Lower leg skin (tissue), 4 donors: ENCODE measurements around the gene SCTR. TPM values are rescaled to one million over a fixed set of nuclear protein-coding genes. Genes with fewer than 3 reads are reported as not detected.

Experiments used
- DNase-seq, 2 donors: peaks; one replicate each; pipeline ENCODE4 v3.0.0-alpha.2; 2019; ENCODE audit warnings: low spot score in 2 of 2
- H3K4me3 ChIP-seq: fragments of 200-600 bp; sonication (generic); 2 replicates; pipeline ENCODE4 v1.5.1; 2017; ENCODE audit warnings: mild to moderate bottlenecking, low read depth; ENCODE audit not compliant: poor library complexity, severe bottlenecking
- POLR2A ChIP-seq, 2 donors: fragments of 450-650 bp; IDR thresholded peaks; one replicate each; pipeline ENCODE4 v1.6.1; 2016 to 2017; ENCODE audit warnings: antibody characterized with exemption in 2 of 2, mild to moderate bottlenecking in 1 of 2, moderate library complexity in 1 of 2
- WGBS, 2 donors: methylation state at CpG; one replicate each; pipeline ENCODE4 v1.1.5; 2018; 5-methylcytosine and 5-hydroxymethylcytosine counted together
- intact Hi-C: fragments of 100-400 bp; cut with DNase I; formaldehyde crosslinking; loops from one replicate; pipeline ENCODE4 v1.15.0; 2023; ENCODE audit warnings: low total_unique reads
- total RNA-seq, 4 donors: library from RNA; depleted of rRNA; stranded (reverse); fragments of >200 nt; gene quantifications; one replicate each; pipeline ENCODE4 v1.1.0, GENCODE V29; 2016
- TF ChIP-seq, protein P1 (sequence below), 3 donors: fragments of 450-650 bp; IDR thresholded peaks; one replicate each; pipeline ENCODE4 v1.5.1; 2016; ENCODE audit warnings: antibody characterized with exemption in 3 of 3, mild to moderate bottlenecking in 3 of 3, moderate library complexity in 2 of 3

SCTR gene
- total RNA-seq, 4 donors from 2014 or later: not detected

- H3K4me3 ChIP-seq: no peak overlapping the region
- intact Hi-C loops: loop anchor here (2.0 to 10.0 kb wide), 2 partner anchors 72 to 462 kb away; no protein-coding TSS in a partner anchor
- WGBS, 2 donors: 21 to 23% methylated on average over 20 of the region's 20 CpGs
- peak; percentile 29 to 89 for DNase-seq
- TF ChIP-seq POLR2A (IDR thresholded peaks at IDR 0.05): no peak
- TF ChIP-seq, protein P1, sequence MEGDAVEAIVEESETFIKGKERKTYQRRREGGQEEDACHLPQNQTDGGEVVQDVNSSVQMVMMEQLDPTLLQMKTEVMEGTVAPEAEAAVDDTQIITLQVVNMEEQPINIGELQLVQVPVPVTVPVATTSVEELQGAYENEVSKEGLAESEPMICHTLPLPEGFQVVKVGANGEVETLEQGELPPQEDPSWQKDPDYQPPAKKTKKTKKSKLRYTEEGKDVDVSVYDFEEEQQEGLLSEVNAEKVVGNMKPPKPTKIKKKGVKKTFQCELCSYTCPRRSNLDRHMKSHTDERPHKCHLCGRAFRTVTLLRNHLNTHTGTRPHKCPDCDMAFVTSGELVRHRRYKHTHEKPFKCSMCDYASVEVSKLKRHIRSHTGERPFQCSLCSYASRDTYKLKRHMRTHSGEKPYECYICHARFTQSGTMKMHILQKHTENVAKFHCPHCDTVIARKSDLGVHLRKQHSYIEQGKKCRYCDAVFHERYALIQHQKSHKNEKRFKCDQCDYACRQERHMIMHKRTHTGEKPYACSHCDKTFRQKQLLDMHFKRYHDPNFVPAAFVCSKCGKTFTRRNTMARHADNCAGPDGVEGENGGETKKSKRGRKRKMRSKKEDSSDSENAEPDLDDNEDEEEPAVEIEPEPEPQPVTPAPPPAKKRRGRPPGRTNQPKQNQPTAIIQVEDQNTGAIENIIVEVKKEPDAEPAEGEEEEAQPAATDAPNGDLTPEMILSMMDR (IDR thresholded peaks at IDR 0.05): peak in 1 of 3 donors; percentile 79
Observed at GRCh38 chr2:119476301-119477112, 47.8 kb downstream of the SCTR start.

GRCh38 chr2:119475857-119476244, 48.4 kb downstream of the SCTR start:
- H3K4me3 ChIP-seq: no peak overlapping the region
- DNase-seq: peak in 1 of 2 donors; percentile 78
- no peak for TF ChIP-seq POLR2A (IDR thresholded peaks at IDR 0.05)
- TF ChIP-seq, protein P1 (IDR thresholded peaks at IDR 0.05): no peak
- WGBS, 2 donors: 65 to 66% methylated on average over 6 of the region's 6 CpGs
- intact Hi-C loops: loop anchor here (2.0 to 10.0 kb wide), 2 partner anchors 71 to 461 kb away; no protein-coding TSS in a partner anchor

DNA sequence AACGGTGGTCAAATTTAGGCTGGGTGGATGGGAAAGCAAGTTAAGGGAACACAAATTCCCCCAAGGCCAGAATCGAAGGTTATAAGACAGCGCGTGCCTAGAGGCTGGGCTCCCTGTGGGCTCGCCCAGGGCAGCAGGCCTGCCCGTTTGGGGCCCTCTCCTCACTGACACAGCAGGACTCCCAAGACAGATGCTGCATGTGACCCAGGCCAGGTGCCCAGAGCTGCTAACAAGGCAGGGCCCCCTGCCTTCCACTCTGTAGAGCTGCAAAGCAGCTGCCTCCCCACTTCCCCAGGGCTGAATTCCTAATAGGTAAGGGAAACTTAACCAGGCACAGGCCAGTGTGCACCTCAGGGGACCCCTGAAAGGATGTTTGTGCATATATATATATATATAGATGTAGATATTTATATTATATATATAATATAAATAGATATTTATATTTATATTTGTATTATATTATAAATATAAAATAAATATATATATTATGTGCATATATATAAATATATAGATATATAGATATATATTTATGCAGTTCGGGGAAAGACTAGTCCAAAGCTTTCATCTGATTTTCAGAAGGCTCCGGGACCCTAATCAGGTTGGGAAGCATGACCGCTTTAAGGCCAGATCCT, 48.9 kb downstream of the SCTR start:
- WGBS, 2 donors: 72 to 79% methylated on average over 9 of the region's 9 CpGs
- DNase-seq: peak in 1 of 2 donors; percentile 70
- intact Hi-C loops: loop anchor here (10.0 kb wide), 1 partner anchor 461 kb away; no protein-coding TSS in a partner anchor
- no peak for TF ChIP-seq POLR2A (IDR thresholded peaks at IDR 0.05)
- TF ChIP-seq, protein P1 (IDR thresholded peaks at IDR 0.05): no peak
- H3K4me3 ChIP-seq: no peak overlapping the region

GRCh38 chr2:119474371-119475224, 49.7 kb downstream of the SCTR start:
- intact Hi-C loops: loop anchor here (10.0 kb wide), 1 partner anchor 460 kb away; no protein-coding TSS in a partner anchor
- peak in 1 of 2 donors; percentile 70 for DNase-seq
- H3K4me3 ChIP-seq: no peak overlapping the region
- no peak for TF ChIP-seq POLR2A (IDR thresholded peaks at IDR 0.05)
- TF ChIP-seq, protein P1 (IDR thresholded peaks at IDR 0.05): no peak
- 84% methylated on average over 17 of the region's 17 CpGs for WGBS, 2 donors

DNA sequence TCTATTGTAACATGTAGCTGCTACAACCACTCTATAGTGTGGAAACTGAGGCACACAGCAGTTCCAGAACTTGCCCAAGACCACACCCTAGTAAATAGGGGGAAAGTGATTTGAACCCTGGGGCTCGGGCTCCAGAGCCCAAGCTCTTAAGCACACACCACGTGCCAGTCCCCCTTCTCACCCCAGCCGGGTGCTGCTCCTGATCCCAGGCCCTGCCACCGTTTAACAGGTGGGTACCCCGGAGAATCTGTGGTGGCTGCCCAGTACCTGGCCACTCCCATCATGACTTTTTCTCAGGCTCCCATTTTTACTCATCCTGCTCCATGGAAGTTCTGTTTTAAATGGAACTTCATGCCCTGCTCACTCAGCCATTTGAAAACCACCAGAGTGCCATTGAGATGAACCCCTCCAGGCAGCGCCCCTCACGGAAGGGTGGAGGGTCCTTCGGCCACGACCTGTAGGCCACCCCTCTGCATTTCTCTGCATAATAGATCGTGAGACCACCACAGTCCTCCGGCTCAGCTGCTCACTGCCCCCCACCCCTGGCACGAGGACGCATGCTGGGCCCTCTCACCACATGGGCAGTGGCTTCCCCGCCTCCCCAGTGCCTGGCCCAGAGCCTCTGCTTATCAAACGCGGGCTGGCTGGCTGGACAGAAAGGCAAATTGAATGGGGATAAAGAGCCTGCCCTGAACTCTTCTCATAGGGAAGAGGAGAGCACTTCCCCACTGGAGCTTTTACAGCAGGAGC, 50.5 kb downstream of the SCTR start:
- no peak overlapping the region for H3K4me3 ChIP-seq
- intact Hi-C loops: loop anchor here (10.0 kb wide), 1 partner anchor 459 kb away; no protein-coding TSS in a partner anchor
- DNase-seq: no peak
- 87 to 95% methylated on average over 16 of the region's 16 CpGs for WGBS, 2 donors
- no peak for TF ChIP-seq POLR2A (IDR thresholded peaks at IDR 0.05)
- TF ChIP-seq, protein P1 (IDR thresholded peaks at IDR 0.05): no peak
